H9 (cell line): ENCODE data around the gene CALN1. TPM values are rescaled to one million over a fixed set of nuclear protein-coding genes. Genes with fewer than 3 reads are reported as not detected.

Experiments used
- DNase-seq: peaks from one replicate; pipeline ENCODE4 v3.0.0-alpha.2; 2017
- H2AFZ ChIP-seq: one replicate; pipeline ENCODE4 v1.6.1; 2013; ENCODE audit warnings: mild to moderate bottlenecking, low read length, control low read depth, moderate library complexity
- H2AK5ac ChIP-seq: 2 replicates; pipeline ENCODE4 v1.6.1; 2013; ENCODE audit warnings: low read length, control low read depth, mixed read lengths; ENCODE audit not compliant: insufficient read length
- H2BK120ac ChIP-seq: one replicate; pipeline ENCODE4 v1.6.1; 2013; ENCODE audit warnings: low read depth, mild to moderate bottlenecking, low read length, control low read depth, inconsistent platforms; ENCODE audit not compliant: poor library complexity, severe bottlenecking
- H2BK12ac ChIP-seq: 2 replicates; pipeline ENCODE4 v1.6.1; 2013; ENCODE audit warnings: low read length, control low read depth, mixed read lengths, low read depth; ENCODE audit not compliant: insufficient read length
- H2BK15ac ChIP-seq: 2 replicates; pipeline ENCODE4 v1.6.1; 2013; ENCODE audit warnings: low read depth, low read length, control low read depth
- H2BK20ac ChIP-seq: one replicate; pipeline ENCODE4 v1.6.1; 2013; ENCODE audit warnings: low read depth, mild to moderate bottlenecking, low read length, control low read depth, inconsistent platforms; ENCODE audit not compliant: poor library complexity, severe bottlenecking
- H2BK5ac ChIP-seq: 2 replicates; pipeline ENCODE4 v1.6.1; 2013; ENCODE audit warnings: low read length, control low read depth, mixed read lengths; ENCODE audit not compliant: insufficient read length
- H3K14ac ChIP-seq: 2 replicates; pipeline ENCODE4 v1.6.1; 2013; ENCODE audit warnings: low read length, control low read depth; ENCODE audit not compliant: insufficient read depth
- H3K18ac ChIP-seq: 2 replicates; pipeline ENCODE4 v1.6.1; 2013; ENCODE audit warnings: low read depth, mild to moderate bottlenecking, mixed read lengths, low read length, control low read depth; ENCODE audit not compliant: insufficient read length
- H3K23ac ChIP-seq: 2 replicates; pipeline ENCODE4 v1.6.1; 2013; ENCODE audit warnings: low read length, control low read depth, mixed read lengths, low read depth; ENCODE audit not compliant: insufficient read length
- H3K23me2 ChIP-seq: 2 replicates; pipeline ENCODE4 v1.6.1; 2013; ENCODE audit warnings: low read depth, mild to moderate bottlenecking, mixed read lengths, low read length, control low read depth; ENCODE audit not compliant: insufficient read length, poor library complexity, severe bottlenecking
- H3K27ac ChIP-seq: 2 replicates; pipeline ENCODE4 v1.5.1; 2013; ENCODE audit warnings: low read length, control low read depth, mixed read lengths, low read depth; ENCODE audit not compliant: insufficient read length
- H3K27me3 ChIP-seq: 2 replicates; pipeline ENCODE4 v1.6.1; 2013; ENCODE audit warnings: low read length, control low read depth, inconsistent platforms; ENCODE audit not compliant: insufficient read depth
- H3K4ac ChIP-seq: 2 replicates; pipeline ENCODE4 v1.6.1; 2013; ENCODE audit warnings: low read depth, mild to moderate bottlenecking, control low read depth, inconsistent platforms, low read length, moderate library complexity
- H3K4me1 ChIP-seq: 2 replicates; pipeline ENCODE4 v1.6.1; 2013; ENCODE audit warnings: low read length, control low read depth, inconsistent platforms; ENCODE audit not compliant: insufficient read depth
- H3K4me2 ChIP-seq: 2 replicates; pipeline ENCODE4 v1.6.1; 2013; ENCODE audit warnings: low read length, control low read depth, mixed read lengths; ENCODE audit not compliant: insufficient read length, insufficient read depth
- H3K56ac ChIP-seq: 2 replicates; pipeline ENCODE4 v1.6.1; 2013; ENCODE audit warnings: low read depth, mild to moderate bottlenecking, mixed read lengths, low read length, control low read depth; ENCODE audit not compliant: insufficient read length
- H3K79me1 ChIP-seq: 2 replicates; pipeline ENCODE4 v1.6.1; 2013; ENCODE audit warnings: low read depth, mild to moderate bottlenecking, moderate library complexity, low read length, control low read depth, inconsistent platforms; ENCODE audit not compliant: insufficient read depth, poor library complexity, severe bottlenecking
- H3K79me2 ChIP-seq: 2 replicates; pipeline ENCODE4 v1.6.1; 2013; ENCODE audit warnings: low read length, control low read depth, inconsistent platforms; ENCODE audit not compliant: insufficient read depth
- H3K9ac ChIP-seq: 2 replicates; pipeline ENCODE4 v1.6.1; 2013; ENCODE audit warnings: low read length, control low read depth, mixed read lengths; ENCODE audit not compliant: insufficient read length; ENCODE audit errors: extremely low read depth
- H3K9me3 ChIP-seq: one replicate; pipeline ENCODE4 v1.6.1; 2013; ENCODE audit warnings: low read depth, low read length, inconsistent platforms; ENCODE audit not compliant: control insufficient read depth
- H3T11ph ChIP-seq: one replicate; pipeline ENCODE4 v1.6.1; 2013; ENCODE audit warnings: mild to moderate bottlenecking, low read length, control low read depth, inconsistent platforms
- H4K20me1 ChIP-seq: one replicate; pipeline ENCODE4 v1.6.1; 2013; ENCODE audit not compliant: control insufficient read depth, insufficient read length, insufficient read depth
- H4K5ac ChIP-seq: 2 replicates; pipeline ENCODE4 v1.6.1; 2013; ENCODE audit warnings: low read depth, mild to moderate bottlenecking, mixed read lengths, low read length, control low read depth; ENCODE audit not compliant: insufficient read length
- H4K8ac ChIP-seq: replicated peaks from 2 replicates; pipeline ENCODE4 v1.6.1; 2013; ENCODE audit warnings: low read length, control low read depth, mixed read lengths, low read depth; ENCODE audit not compliant: insufficient read length
- H4K91ac ChIP-seq: 2 replicates; pipeline ENCODE4 v1.6.1; 2013; ENCODE audit warnings: low read depth, mild to moderate bottlenecking, moderate library complexity, mixed read lengths, low read length, control low read depth; ENCODE audit not compliant: insufficient read length
- H3K27ac Mint-ChIP-seq, 3 experiments: 2 replicates in 2 of 3; 3 replicates in 1 of 3; pipeline ENCODE4 v1.8.0; 2020 to 2021; ENCODE audit warnings: mixed read lengths in 3 of 3, mild to moderate bottlenecking in 1 of 3, moderate library complexity in 1 of 3
- H3K27me3 Mint-ChIP-seq: 2 replicates; pipeline ENCODE4 v1.8.0; 2021; ENCODE audit warnings: low read depth, mild to moderate bottlenecking, moderate library complexity, mixed read lengths
- H3K36me3 Mint-ChIP-seq, 3 experiments: 2 replicates in 2 of 3; 3 replicates in 1 of 3; pipeline ENCODE4 v1.8.0; 2020 to 2021; ENCODE audit warnings: low read depth in 3 of 3, mixed read lengths in 3 of 3; ENCODE audit not compliant: insufficient read depth in 1 of 3
- H3K4me1 Mint-ChIP-seq, 2 experiments: 2 replicates each; pipeline ENCODE4 v1.8.0; 2020; ENCODE audit warnings: mixed read lengths in 2 of 2
- H3K4me3 Mint-ChIP-seq, 2 experiments: 2 replicates in 1 of 2; 3 replicates in 1 of 2; pipeline ENCODE4 v1.8.0; 2020 to 2021; ENCODE audit warnings: mild to moderate bottlenecking in 2 of 2, mixed read lengths in 2 of 2, moderate library complexity in 1 of 2
- H3K9me3 Mint-ChIP-seq, 2 experiments: 2 replicates in 1 of 2; 3 replicates in 1 of 2; pipeline ENCODE4 v1.8.0; 2020; ENCODE audit warnings: mild to moderate bottlenecking in 2 of 2, mixed read lengths in 2 of 2, moderate library complexity in 1 of 2
- CTCF ChIP-seq: fragments of 200-600 bp; sonication (generic); conservative IDR thresholded peaks from 3 replicates; pipeline ENCODE4 v1.8.0; 2021; ENCODE audit warnings: antibody characterized with exemption, mild to moderate bottlenecking
- WGBS: extraction: QIAGEN DNeasy Blood & Tissue Kit; methylation state at CpG from one replicate; pipeline ENCODE4 v1.1.7; 2013; ENCODE audit warnings: missing lambda C conversion rate, low lambda C conversion rate, mixed read lengths; ENCODE audit not compliant: insufficient read length; ENCODE audit errors: extremely low coverage; 5-methylcytosine and 5-hydroxymethylcytosine counted together
- total RNA-seq: library from RNA; stranded (reverse); gene quantifications from 2 replicates; pipeline ENCODE4 v1.2.1, GENCODE V29; 2021

Gene CALN1
- total RNA-seq, 1 experiment from 2014 or later = 2.8 TPM

GRCh38 chr7:71886046-71886445 lies 526.1 kb downstream of the CALN1 start:
- H3K79me2 ChIP-seq = no peaks in the 10 kb centered on the region
- no peak overlapping the region for H3K14ac ChIP-seq
- no peak overlapping the region for H2BK20ac ChIP-seq
- no peaks in the 10 kb centered on the region for H3K27me3 ChIP-seq
- no peak overlapping the region for H4K91ac ChIP-seq
- H2AK5ac ChIP-seq = no peak overlapping the region
- TF ChIP-seq CTCF = no peak
- H3K56ac ChIP-seq = no peak overlapping the region
- H3K4me3 Mint-ChIP-seq = no peak overlapping the region; a peak in 1 of 5 replicates
- H3K4ac ChIP-seq = no peak overlapping the region
- no peaks in the 10 kb centered on the region for H3K23me2 ChIP-seq
- no peaks in the 10 kb centered on the region for H3K4me1 ChIP-seq
- H4K20me1 ChIP-seq = no peaks in the 10 kb centered on the region
- H3K27ac Mint-ChIP-seq = no peak overlapping the region
- no peaks in the 10 kb centered on the region; the same call in none of the 2 replicates for H3K27me3 Mint-ChIP-seq
- no peak overlapping the region for H2BK15ac ChIP-seq
- no peak overlapping the region for H4K5ac ChIP-seq
- H2BK120ac ChIP-seq = no peak overlapping the region
- peaks cover 13 to 18% of the 10 kb centered on the region in 2 experiments; a peak in 4 of 5 replicates for H3K9me3 Mint-ChIP-seq
- no peak overlapping the region for H4K8ac ChIP-seq
- no peak overlapping the region for H3K4me2 ChIP-seq
- peaks cover 5% of the 10 kb centered on the region for H3K9me3 ChIP-seq
- no peak overlapping the region for H3K9ac ChIP-seq
- no peak for DNase-seq
- WGBS = no CpG with 5 or more reads among the region's 7 CpGs
- H3K23ac ChIP-seq = no peak overlapping the region
- H2BK5ac ChIP-seq = no peak overlapping the region
- H3K27ac ChIP-seq = no peak overlapping the region
- no peaks in the 10 kb centered on the region for H3K79me1 ChIP-seq
- H2BK12ac ChIP-seq = no peak overlapping the region
- H2AFZ ChIP-seq = no peak overlapping the region
- peaks cover 10 to 12% of the 10 kb centered on the region in 2 experiments for H3K4me1 Mint-ChIP-seq
- no peak overlapping the region for H3T11ph ChIP-seq
- H3K36me3 Mint-ChIP-seq = peaks cover 3 to 15% (median 4%) of the 10 kb centered on the region in 3 experiments; a peak in 6 of 7 replicates
- no peak overlapping the region for H3K18ac ChIP-seq
